Gastroesophageal sphincter (tissue), 4 donors: ENCODE measurements around the gene MUSK. TPM values are rescaled to one million over a fixed set of nuclear protein-coding genes. Genes with fewer than 3 reads are reported as not detected.

Experiments
- ATAC-seq: fragments of 150-250 bp; one replicate; pipeline ENCODE4 v1.9.1; 2016; ENCODE audit warnings: mild to moderate bottlenecking, moderate library complexity
- H3K27ac ChIP-seq, 4 donors: fragments of 200-600 bp; sonication (generic) in 3 of 4; 1 replicate in 3 of 4; 2 replicates in 1 of 4; pipeline ENCODE4 v1.5.1; 2016 to 2019
- H3K27me3 ChIP-seq: fragments of 200-600 bp; sonication (generic); one replicate; pipeline ENCODE4 v1.5.1; 2019
- H3K36me3 ChIP-seq, 2 donors: fragments of 200-600 bp; sonication (generic); one replicate each; pipeline ENCODE4 v1.5.1; 2019; ENCODE audit warnings: control low read depth in 1 of 2
- H3K4me1 ChIP-seq, 3 donors: fragments of 200-600 bp; sonication (generic); 1 replicate in 2 of 3; 2 replicates in 1 of 3; pipeline ENCODE4 v1.5.1; 2016 to 2019; ENCODE audit warnings: control low read depth in 2 of 3
- H3K4me3 ChIP-seq, 2 donors: fragments of 200-600 bp; sonication (generic); one replicate each; pipeline ENCODE4 v1.5.1; 2019; ENCODE audit warnings: mild to moderate bottlenecking in 1 of 2, moderate library complexity in 1 of 2
- H3K9me3 ChIP-seq, 3 donors: fragments of 200-600 bp; sonication (generic); one replicate each; pipeline ENCODE4 v1.5.1; 2017 to 2019; ENCODE audit warnings: control low read depth in 2 of 3
- EP300 ChIP-seq: sonication (generic); formaldehyde crosslinking; IDR thresholded peaks from one replicate; pipeline ENCODE4 v1.6.1; 2017; ENCODE audit warnings: antibody characterized with exemption, mild to moderate bottlenecking
- POLR2A ChIP-seq, 2 donors: fragments of 450-650 bp; IDR thresholded peaks; one replicate each; pipeline ENCODE4 v1.6.1; 2017; ENCODE audit warnings: antibody characterized with exemption in 2 of 2, mild to moderate bottlenecking in 2 of 2, moderate library complexity in 1 of 2
- POLR2AphosphoS5 ChIP-seq: sonication (generic); formaldehyde crosslinking; IDR thresholded peaks from one replicate; pipeline ENCODE4 v1.6.1; 2017; ENCODE audit warnings: antibody characterized with exemption
- WGBS, 2 donors: methylation state at CpG; one replicate each; pipeline ENCODE4 v1.1.5; 2018; ENCODE audit warnings: low coverage in 1 of 2; 5-methylcytosine and 5-hydroxymethylcytosine counted together
- total RNA-seq, 4 donors: library from RNA; depleted of rRNA; stranded (reverse); fragments of >200 nt; gene quantifications; one replicate each; pipeline ENCODE4 v1.1.0, GENCODE V29; 2016
- TF ChIP-seq, protein P1 (sequence below), 4 experiments: fragments of 200-600 bp in 2 of 4; fragments of 450-650 bp in 2 of 4; sonication (generic) in 1 of 4; IDR thresholded peaks; one replicate each; pipeline ENCODE4 v1.5.1; 2017 to 2019; ENCODE audit warnings: antibody characterized with exemption in 4 of 4, mild to moderate bottlenecking in 2 of 4, moderate library complexity in 2 of 4

MUSK gene
- 1 to 10 TPM; 2.9 to 8.4 (median 4.2) TPM for total RNA-seq

DNA sequence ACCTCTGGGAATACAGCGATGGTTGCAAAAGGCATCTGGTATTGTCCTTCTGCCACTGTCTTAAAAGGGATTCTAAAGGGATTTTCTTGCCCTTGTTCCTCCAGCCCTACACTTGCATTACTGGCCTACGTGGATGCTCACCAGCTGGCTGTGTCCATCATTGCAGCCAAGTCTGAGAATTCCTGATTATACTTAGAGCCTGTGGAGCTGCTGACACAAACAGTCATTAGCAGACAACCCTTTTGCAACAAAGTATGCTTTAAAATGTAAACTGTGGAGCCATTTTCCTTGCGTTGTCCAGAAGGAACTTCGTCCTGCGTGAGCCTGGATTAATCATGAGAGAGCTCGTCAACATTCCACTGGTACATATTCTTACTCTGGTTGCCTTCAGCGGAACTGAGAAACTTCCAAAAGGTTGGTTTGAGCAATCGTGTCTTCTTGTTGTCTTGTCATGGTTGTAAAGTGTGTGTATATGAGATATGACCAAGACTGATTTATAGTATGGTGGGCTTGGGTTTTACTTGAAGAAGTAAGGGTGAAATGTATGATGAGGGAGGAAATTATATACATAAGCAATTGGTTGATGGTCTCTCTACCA, at the start of gene MUSK:
MUSK (plus strand) TSS at position 222 of the 598 bp plus-strand sequence; CDS start at position 336, 114 bp downstream.
- H3K36me3 ChIP-seq = no peaks in the 10 kb centered on the region
- TF ChIP-seq POLR2AphosphoS5 (no peak), EP300 (no peak), POLR2A (IDR thresholded peaks at IDR 0.05) (no peak)
- TF ChIP-seq, protein P1, sequence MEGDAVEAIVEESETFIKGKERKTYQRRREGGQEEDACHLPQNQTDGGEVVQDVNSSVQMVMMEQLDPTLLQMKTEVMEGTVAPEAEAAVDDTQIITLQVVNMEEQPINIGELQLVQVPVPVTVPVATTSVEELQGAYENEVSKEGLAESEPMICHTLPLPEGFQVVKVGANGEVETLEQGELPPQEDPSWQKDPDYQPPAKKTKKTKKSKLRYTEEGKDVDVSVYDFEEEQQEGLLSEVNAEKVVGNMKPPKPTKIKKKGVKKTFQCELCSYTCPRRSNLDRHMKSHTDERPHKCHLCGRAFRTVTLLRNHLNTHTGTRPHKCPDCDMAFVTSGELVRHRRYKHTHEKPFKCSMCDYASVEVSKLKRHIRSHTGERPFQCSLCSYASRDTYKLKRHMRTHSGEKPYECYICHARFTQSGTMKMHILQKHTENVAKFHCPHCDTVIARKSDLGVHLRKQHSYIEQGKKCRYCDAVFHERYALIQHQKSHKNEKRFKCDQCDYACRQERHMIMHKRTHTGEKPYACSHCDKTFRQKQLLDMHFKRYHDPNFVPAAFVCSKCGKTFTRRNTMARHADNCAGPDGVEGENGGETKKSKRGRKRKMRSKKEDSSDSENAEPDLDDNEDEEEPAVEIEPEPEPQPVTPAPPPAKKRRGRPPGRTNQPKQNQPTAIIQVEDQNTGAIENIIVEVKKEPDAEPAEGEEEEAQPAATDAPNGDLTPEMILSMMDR (IDR thresholded peaks at IDR 0.05) = no peak
- no peaks in the 10 kb centered on the region for H3K9me3 ChIP-seq
- peak within 1 kb of the TSS in 1 of 2 donors; percentile 7 for H3K4me3 ChIP-seq
- no peaks in the 10 kb centered on the region for H3K4me1 ChIP-seq
- peak; percentile 46 for ATAC-seq
- WGBS, 2 donors = 41 to 66% methylated on average over 8 of the region's 8 CpGs
- no peak within 1 kb of the TSS for H3K27ac ChIP-seq
- no peaks in the 10 kb centered on the region for H3K27me3 ChIP-seq

DNA sequence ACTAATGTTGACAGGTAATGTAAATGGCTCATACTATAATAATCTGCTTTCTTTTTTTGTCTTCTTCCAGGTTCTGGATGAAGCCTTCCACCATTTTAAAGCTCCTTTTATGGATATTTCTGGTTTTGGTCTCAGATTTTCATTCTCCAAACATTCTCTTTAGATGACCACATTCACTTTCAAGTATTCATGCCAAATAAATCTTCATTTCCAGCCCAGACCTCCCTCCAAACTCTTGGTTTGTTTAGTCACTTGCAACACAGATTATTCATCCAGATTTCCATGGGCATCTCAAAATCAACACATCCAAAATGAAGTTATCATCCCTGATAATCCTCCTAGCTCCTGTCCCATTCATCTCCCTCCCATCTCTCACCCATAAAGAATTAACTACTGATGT, 48.8 kb upstream of the MUSK start:
- H3K36me3 ChIP-seq = no peaks in the 10 kb centered on the region
- no peak overlapping the region for H3K27ac ChIP-seq
- no peaks in the 10 kb centered on the region for H3K9me3 ChIP-seq
- no peaks in the 10 kb centered on the region for H3K4me1 ChIP-seq
- TF ChIP-seq, protein P1 (IDR thresholded peaks at IDR 0.05) = no peak
- TF ChIP-seq POLR2AphosphoS5 = no peak
- no peak for TF ChIP-seq EP300
- TF ChIP-seq POLR2A (IDR thresholded peaks at IDR 0.05) = no peak
- H3K4me3 ChIP-seq = no peak overlapping the region
- no peak for ATAC-seq
- no peaks in the 10 kb centered on the region for H3K27me3 ChIP-seq

DNA sequence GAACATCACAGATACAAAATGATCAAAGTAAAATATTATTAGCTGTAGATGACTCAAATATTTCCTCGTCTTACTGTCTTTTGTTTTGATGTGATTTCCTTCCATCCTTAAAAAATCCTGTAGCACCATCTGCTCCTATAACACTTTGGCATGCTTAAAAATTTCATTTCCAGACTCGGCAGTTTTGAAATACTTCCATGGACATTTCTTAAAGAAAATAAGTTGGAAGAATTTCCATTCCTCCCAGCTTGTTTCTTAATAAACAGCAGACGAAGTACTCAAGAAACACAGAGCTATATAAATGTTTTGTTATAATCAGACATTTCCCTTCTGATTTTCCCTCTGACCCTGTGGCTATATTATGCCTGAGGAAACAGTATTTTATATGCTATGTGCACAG, 47.9 kb upstream of the MUSK start:
- no peaks in the 10 kb centered on the region for H3K9me3 ChIP-seq
- H3K4me1 ChIP-seq = no peaks in the 10 kb centered on the region
- no peaks in the 10 kb centered on the region for H3K36me3 ChIP-seq
- H3K27me3 ChIP-seq = no peaks in the 10 kb centered on the region
- no peak overlapping the region for H3K4me3 ChIP-seq
- no peak for ATAC-seq
- TF ChIP-seq, protein P1 (IDR thresholded peaks at IDR 0.05) = no peak
- TF ChIP-seq POLR2AphosphoS5 = no peak
- no peak for TF ChIP-seq POLR2A (IDR thresholded peaks at IDR 0.05)
- no peak for TF ChIP-seq EP300
- 31 to 43% methylated on average over 3 of the region's 3 CpGs for WGBS, 2 donors
- no peak overlapping the region for H3K27ac ChIP-seq

DNA sequence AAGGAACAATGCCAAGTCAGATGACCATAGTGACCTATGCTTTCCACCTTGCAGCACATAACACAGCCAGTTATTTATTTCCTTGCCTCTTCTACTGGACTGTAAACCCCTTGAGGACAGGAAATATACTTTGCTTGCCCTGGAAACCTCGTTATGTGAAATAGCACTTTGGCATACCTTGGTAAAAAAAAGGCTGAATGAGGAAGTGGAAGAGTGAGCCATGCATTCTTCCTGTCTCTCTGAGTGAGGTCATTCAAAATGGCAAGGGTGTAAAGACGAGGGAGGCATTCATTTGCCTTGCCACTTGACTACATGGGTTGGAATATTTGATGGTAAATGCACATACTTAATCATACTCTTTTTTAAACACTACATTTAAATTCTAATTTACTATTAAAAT, 46.2 kb upstream of the MUSK start:
- no peak for ATAC-seq
- Histone ChIP-seq H3K27me3 (no peaks in the 10 kb centered on the region), H3K27ac (no peak overlapping the region), H3K4me1 (no peaks in the 10 kb centered on the region), H3K36me3 (no peaks in the 10 kb centered on the region), H3K9me3 (no peaks in the 10 kb centered on the region), H3K4me3 (no peak overlapping the region)
- TF ChIP-seq POLR2AphosphoS5 = no peak
- TF ChIP-seq, protein P1 (IDR thresholded peaks at IDR 0.05) = no peak
- 73 to 80% methylated on average over 1 to 2 of the region's 2 CpGs for WGBS, 2 donors

DNA sequence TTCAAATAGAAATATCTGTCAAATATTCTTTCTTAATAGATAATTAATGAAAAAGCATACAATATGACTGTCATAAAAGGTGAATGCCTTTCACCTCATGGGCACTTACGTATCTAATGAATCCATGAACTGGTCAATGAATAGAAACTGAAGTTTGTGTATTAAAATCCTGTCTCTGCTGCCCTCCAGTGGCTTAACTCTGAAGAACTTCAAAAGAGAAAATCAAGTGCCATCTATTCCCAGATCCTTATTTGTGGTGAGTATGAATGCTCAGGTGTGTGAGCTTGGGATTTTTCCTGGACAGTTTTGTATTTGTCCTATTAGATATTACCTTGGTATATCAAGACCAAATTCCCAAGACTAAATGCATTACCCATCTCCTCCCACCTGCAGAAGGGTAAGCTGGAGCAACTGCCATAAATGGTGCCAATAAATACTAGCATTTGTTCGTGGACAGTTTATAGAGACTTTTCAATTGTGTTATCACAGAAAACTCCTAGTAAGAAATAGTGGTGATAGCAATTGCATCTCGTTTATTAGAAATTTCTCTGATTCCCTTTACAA, 45.0 kb upstream of the MUSK start:
- TF ChIP-seq, protein P1 (IDR thresholded peaks at IDR 0.05) = peak; percentile 40 to 71 (median 70)
- TF ChIP-seq POLR2A (IDR thresholded peaks at IDR 0.05) = no peak
- no peak for ATAC-seq
- no peak overlapping the region for H3K4me3 ChIP-seq
- WGBS, 2 donors = 14% methylated on average over 3 of the region's 3 CpGs
- no peaks in the 10 kb centered on the region for H3K27me3 ChIP-seq
- no peak overlapping the region for H3K27ac ChIP-seq
- H3K9me3 ChIP-seq = no peaks in the 10 kb centered on the region
- H3K4me1 ChIP-seq = no peaks in the 10 kb centered on the region
- H3K36me3 ChIP-seq = no peaks in the 10 kb centered on the region
